HG03432 (cell line): ENCODE results near the gene MYO9A.
"Not testable (repeated sequence)": the region's sequence is repeated elsewhere in the genome, so short reads cannot be mapped to it uniquely, and the experiment has no call there.

Source experiments
- ATAC-seq: cut with Tn5 transposase; IDR thresholded peaks from one replicate; pipeline ENCODE4 v1.9.1; 2021; ENCODE audit warnings: mild to moderate bottlenecking, moderate library complexity; ENCODE audit not compliant: unreplicated experiment

Gene MYO9A

DNA sequence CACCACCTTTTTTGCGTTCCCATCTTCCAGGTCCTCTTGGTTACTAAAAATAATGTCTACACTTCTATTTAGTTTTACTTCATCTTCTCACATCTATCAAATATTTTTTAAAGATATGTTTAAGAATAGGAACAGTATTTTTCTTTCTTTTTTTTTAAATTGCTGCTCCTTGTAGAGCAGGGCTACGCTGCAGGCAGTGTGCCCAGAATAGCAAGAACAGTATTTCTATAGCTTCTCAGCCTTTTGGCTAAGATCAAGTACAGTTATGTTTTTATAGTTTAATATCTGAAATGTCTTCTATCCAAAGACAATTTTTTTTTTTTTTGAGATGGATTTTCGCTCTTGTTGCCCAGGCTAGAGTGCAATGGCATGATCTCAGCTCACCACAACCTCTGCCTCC lies 73.0 kb downstream of the MYO9A start:
- ATAC-seq, result no peak

DNA sequence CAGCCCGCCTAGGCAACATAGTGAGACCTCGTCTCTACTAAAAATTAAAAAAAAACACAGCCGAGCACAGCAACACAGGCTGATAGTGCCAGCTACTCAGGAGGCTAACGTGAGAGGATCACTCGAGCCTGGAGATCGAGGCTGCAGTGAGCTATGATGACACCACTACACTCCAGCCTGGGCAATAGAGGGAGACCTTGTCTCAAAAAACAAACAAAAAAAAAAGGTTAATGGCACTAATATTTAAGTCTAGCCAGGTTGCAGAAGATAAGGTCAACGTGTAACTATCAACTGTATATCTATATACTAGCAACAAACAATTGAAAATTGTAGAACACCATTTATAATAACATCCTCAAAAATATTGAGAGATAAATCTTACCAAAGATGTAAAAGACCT lies 75.1 kb downstream of the MYO9A start:
- ATAC-seq, result no peak

DNA sequence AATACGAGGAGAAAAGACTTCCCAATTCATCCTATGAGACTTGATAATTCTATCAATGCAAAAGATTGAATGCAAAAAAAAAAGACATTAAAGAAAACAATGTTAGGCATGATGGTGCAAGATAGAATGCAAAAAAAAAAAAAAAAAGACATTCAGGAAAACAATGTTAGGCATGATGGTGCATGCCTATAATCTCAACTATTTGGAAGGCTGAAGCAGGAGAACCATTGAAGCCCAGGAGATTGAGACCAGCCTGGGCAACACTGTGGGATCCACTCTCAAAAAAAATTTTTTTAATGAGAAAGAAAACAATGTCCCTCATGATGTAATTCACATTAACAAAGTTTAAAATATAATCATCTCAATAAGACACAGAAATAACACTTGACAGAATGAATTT lies 75.9 kb downstream of the MYO9A start:
- no peak for ATAC-seq

DNA sequence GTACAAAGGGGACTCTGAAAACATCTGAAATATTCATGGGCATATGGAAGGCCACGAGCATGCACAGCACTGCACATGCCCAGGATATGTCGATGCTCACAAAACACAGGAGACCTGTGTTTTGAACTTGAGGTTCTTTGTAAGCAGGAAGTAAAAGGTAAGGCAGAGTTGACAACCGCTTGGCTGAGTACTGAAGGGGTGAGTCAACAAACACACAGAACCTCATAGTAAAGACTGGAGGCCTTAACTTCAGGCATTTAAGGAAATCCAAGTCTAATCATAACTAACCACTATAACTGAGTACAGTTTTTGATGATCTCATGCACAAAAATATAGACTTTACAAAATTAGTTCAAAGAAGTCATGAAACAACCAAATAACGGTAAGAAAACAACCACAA lies 80.6 kb downstream of the MYO9A start:
- no peak for ATAC-seq

DNA sequence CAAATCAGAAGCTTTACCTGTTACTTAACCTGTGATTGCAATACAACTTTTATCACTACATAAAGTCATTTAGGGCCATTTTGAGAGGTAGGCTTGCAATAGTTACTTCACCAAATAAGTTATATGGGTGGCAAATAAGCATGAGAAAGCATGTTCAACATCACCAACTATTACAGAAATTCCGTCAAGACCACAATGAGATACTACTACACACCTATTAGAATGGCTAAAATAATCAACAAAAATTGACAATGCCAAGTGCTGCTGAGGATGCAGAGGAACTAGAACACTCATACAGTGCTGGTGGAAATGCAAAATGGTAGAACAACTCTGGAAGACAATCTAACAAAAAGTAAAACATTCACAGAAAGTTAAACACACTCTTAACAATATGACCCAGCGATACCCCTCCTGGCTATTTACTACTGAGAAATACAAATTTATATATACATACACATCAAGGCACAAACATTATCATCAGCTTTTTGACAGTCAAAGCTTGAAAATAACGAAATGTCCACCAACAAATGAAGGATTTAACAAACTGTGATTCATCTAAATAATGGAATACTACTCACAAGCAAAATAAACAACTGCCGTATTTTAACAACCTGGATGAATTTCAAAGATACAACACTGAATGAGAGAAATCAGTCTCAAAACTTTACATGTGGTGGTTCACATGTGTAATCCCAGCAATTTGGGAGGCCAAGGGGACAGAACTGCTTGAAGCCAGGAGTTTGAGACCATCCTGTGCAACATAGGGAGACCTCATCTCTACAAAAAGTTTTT lies 82.9 kb downstream of the MYO9A start:
- ATAC-seq, result no peak

DNA sequence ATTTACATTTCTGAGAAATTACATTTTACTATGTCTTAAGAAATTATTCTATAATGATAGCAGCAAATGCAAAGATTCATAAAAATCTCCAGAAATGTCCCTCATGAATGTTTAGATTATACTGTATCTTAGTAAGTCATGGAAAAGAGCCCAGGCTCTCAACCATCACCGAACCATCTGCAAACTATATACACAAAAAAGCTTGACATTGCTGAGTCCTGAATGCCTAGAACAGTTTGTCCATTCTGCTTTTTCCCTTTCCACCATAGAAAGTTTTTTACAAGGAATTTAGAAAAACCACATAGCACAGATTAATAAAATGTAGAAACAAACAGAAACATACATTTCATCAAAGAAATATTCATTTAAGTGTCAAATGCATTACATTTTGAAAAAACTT lies 83.6 kb downstream of the MYO9A start:
- no peak for ATAC-seq

DNA sequence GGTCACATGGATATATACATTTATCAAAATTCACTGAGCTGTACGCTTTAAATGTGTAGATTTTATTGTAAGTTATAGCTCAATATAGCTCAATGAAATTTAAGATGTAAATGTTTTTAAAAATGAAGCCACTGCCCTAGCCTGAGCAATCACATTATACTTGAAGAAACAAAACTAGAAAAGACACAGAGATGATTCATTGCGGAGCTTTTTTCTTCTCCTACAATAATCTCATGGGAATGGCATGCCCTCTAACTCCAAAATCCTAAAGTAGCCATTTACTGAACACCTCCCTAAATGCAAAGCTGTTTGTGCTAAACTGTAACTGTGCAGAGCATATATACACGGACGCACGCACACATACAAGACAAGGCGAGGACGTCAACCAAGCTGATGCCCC lies 84.2 kb downstream of the MYO9A start:
- ATAC-seq, result no peak

DNA sequence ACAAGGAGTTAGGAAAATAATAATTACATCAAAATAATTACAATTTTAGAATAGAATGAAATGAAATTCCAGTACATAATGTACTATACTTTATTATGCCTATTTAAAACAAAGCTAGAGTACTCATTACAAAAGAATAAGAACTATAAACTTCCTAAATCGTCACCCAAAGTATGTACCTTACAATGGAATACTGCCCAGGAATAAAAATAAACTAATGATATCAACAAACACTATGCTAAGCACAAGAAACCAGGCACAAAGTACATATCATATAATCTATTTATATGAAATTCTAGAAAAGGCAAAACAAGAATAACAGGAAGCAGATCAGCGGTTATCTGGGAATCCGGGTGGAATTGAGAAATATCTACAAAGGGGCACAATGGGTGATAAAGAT lies 84.7 kb downstream of the MYO9A start:
- no peak for ATAC-seq

DNA sequence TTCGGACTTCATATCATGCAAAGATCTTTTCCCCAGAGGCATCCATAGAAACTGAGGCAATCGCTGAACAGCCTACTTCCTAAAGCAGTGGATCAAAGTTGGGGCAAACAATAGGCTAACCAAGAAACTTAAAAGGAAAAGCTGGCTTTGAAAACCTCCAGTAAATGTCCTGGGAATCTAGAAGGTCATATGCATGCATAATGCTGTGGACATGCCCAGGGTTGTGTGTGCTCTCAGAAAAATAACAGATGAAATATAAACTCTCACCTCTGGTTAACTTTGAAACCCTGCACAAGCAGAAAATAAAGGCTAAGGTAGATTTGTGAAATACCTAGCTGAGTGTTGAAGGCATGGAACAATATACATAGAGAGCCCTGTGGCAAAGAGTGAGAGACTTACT lies 96.3 kb downstream of the MYO9A start:
- no peak for ATAC-seq

DNA sequence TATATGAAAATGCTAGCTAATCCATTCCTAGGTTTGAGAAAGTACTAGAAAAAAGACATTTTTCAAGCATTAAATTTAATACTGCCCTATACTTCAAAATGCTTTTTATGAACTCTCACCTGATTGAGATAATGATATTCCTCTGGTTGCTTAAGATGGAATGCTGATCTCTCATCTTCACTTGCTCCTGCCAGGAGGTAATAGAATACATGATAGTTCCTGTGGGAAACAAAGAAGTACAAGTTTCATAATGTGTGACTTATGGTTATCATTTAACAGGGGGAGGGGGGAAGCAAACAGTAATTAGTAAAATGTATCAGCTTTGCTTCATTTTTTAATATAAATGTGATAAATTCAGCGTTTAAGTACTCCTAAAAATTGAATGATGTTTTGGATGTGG lies 97.2 kb downstream of the MYO9A start:
- no peak for ATAC-seq

DNA sequence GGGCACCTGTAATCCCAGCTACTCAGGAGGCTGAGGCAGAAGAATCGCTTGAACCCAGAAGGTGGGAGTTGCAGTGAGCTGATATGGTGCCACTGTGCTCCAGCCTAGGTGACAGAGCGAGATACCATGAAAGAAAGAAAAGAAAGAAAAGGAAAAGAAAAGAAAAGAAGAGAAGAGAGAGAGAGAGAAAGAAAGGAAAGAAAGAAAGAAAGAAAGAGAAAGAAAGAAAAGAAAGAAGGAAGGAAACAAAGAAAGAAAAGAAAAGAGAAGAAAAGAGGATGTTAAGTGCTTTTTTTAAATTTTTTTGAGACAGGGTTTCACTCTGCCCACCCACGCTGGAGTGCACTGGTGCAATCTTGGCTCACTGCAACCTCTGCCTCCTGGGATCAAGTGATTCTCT lies 103.4 kb downstream of the MYO9A start:
- not testable (repeated sequence) for ATAC-seq

DNA sequence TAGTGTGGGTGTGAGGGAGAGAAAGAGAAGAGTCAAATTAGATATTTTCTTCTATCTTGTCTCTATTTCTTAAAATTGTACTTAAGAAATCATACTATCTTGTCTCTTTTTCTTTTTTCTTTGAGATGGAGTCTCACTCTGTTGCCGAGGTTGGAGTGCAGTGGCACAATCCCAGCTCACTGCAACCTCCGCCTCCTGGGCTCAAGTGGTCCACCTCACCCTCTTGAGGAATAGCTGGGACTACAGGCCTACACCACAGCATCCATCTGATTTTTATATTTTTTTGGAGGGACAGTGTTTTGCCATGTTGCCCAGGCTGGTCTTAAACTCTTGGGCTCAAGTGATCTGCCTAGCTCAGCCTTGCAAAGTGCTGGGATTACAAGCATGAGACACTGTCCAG lies 104.2 kb downstream of the MYO9A start:
- no peak for ATAC-seq

DNA sequence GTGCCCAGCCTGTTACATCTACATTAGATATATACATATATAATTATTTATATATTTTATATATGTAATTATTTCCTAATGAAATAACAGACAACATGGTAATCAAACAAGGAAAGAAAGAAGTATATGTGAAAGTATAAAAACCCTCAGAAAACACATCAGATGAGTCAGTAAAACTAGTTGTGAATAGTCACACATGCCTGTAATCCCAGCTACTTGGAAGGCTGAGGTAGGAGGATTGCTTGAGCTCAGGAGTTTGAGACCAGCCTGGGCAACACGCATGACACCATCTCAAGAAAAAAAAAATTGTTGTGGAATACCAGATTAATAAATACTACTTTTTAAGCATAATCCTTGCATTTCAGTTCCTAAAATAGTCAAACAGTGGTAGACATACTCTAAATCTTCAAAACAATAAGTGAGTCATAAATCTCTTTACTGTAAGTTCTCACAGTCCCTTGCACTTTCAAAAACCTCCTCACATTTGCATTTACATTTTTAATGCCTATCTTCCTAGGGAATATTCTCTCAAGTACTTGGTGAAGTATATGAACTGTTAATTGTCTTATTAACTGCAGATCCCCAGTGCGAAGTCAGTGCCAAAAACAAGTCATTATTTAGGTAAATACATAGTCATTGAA lies 106.5 kb downstream of the MYO9A start:
- ATAC-seq, result no peak

DNA sequence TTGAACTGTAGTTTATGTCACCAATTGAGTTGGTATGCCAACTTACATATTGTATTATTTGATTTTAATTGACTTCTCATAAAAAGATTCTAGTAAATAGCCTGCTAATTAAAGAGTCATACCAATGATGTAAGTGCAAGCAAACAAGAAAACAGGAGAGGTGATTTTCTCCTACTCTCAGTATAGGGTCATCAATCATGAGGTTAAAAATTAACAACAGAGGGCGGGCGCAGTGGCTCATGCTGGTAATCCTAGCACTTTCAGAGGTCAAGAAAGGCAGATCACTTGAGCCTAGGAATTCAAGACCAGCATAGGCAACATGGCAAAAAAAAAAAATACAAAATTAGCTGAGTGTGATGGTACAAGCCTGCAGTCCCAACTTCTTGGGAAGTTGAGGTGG lies 108.7 kb downstream of the MYO9A start:
- no peak for ATAC-seq

DNA sequence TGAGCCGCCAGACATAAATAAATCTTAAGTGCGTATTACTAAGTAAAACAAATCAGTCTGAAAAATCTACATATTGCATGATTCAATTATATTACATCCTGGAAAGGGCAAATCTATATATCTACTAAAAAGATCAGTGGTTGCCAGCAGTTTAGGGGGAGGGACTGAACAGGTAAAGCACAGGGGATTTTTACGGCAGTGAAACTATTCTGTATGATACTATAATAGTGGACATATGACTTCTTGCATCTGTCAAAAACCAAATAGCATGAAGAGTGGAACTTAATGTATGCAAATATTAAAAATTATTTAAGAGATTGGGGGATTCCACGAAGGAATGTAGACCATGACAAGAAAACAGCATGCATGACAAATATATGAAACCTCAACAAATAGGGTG lies 111.6 kb downstream of the MYO9A start:
- no peak for ATAC-seq

DNA sequence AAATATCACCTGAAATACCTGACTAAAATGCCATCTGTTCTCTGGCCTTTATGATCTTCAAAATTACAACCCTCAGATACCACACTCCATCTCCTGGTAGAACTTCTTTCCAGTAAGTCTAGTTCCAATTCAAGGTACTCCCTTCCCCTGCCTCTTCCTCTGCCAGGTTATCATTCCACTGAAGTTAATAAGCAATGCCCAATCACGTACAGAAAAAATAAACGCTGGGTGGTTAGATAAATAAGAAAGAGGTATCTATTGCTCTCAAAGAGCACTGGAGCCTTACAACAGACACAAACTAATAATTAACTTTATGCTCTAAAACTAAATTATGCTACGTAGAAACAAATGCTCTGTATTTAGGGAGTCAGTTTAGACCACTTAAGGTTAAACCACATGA lies 112.5 kb downstream of the MYO9A start:
- no peak for ATAC-seq

DNA sequence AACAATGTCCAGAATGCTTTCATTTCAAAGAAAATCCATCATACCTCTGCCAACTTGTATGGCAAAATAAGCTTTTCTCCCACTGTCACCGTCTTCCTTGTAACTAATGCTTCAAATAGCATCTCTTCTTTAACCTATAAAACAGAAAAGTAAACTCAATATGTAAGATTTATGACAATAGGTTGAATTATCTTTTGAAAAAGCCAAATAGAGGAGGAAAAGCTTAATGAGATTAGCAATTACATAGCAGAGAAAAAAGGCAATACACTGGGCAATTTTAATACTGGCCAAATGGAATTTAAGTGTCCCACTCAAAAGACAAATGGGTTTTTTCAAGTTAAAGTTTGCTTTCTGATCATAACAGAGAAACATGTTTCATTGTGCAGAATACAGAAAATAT lies 118.1 kb downstream of the MYO9A start:
- ATAC-seq, result no peak

DNA sequence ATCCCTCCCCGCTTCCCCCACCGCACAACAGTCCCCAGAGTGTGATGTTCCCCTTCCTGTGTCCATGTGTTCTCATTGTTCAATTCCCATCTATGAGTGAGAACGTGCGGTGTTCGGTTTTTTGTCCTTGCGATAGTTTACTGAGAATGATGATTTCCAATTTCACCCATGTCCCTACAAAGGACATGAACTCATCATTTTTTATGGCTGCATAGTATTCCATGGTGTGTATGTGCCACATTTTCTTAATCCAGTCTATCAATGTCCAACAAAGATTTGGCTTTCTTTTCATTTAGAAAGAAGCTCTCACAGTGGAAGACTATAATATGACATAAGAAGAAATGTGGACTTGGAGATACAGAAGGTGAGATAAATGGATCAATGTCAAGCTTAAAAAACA lies 119.2 kb downstream of the MYO9A start:
- not testable (repeated sequence) for ATAC-seq

DNA sequence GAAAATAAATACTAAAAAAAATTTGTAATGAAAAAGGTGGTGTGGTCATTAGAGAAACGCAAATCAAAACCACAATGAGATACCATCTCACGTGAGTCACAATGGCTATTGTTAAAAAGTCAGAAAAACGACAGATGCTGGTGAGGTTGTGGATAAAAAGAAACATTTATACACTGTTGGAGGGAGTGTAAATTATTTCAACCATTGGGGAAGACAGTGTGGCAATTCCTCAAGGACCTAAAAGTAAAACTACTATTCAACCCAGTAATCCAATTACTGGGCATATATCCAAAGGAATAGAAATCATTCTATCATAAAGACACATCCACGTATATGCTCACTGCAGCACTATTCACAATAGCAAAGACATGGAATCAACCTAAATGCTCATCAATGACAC lies 120.3 kb downstream of the MYO9A start:
- ATAC-seq, result no peak

DNA sequence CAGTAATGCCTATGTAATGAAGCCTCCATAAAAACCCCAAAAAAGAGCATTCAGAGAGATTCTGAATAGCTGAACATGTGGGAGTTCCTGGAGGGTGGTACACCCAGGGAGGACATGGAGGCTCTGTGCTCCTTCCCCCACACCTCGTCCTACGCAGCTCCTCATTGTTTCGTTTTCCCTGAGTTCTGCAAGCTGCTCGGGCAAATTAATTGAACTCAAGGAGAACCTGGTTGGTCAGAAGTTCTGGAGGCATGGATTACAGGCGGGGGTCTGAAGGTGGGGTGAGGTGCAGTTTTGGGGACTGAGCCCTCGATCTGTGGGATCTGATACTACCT lies 142.2 kb downstream of the MYO9A start:
- no peak for ATAC-seq

DNA sequence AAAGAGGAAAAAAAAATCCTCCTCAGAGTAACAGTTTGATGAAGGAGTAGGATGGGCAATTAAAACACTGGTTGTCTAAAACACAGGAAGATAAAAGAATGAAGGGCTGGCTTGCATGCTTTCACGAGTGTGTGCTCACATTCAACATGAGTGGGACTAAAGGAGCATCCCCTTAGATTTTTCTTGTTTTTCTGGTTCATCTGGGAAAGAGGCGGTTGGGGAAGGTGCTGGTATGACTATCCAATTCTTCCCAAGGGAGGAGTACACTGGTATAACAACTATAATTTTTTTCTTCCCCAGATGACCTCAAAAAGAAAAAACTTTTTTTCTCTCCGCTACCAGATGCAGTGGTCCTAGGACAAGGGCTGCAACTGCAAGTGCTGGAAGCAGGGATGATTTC lies 143.7 kb downstream of the MYO9A start:
- ATAC-seq, result no peak

DNA sequence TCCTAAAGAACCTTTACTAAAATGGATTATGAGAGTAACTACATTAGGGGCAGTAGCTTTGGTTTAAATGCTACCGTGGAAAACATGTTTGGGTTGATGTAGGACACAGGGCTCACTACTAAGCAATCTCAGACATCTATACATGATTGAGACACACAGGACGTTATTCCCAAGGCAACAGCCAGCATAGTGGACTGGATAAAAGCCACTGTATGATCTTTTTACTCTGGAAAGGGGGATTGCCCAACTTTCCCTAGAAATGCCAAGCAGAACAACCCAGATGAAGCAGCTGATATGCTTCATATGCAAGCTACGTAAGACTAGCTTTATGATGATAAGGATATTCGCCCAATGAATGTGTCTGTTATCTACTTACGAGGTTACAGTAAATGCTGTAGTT lies 144.6 kb downstream of the MYO9A start:
- ATAC-seq, result no peak

DNA sequence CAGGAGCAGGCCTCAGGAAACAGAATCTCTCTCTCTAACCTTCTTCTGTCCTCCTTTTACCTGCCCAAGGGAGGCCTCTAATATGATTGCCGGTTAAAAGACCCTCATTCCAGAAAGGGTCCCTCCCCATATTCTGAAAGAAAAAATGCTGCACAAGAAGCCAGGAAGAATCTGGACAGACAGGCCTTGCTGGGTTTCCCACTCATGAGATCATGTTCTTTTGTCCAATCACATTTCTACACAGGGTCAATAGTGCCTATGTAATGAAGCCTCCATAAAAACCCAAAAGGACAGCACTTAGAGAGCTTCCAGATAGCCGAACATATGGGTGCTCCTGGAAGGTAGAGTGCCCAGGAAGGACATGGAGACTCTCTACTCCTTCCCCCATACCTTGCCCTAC lies 146.0 kb downstream of the MYO9A start:
- ATAC-seq, result no peak
